ENCODE measurements around the gene DLG5. TPM values are rescaled to one million over a fixed set of nuclear protein-coding genes. Genes with fewer than 3 reads are reported as not detected.

DLG5 gene
- total and polyA plus RNA-seq, 2 donors (not counting 1 experiment from before 2014, with no cell fraction given): 0.51 to 0.54 TPM

- Histone ChIP-seq H4K20me1 (ENCODE audit: control insufficient read depth, insufficient read depth, low read length, poor library complexity, severe bottlenecking) (no peaks in the 10 kb centered on the region), H3K4me3 (ENCODE audit: control extremely low read depth in 1 of 5, extremely low read depth in 1 of 5, insufficient read depth in 1 of 5, low read depth in 2 of 5, low read length in 4 of 5) (no peak overlapping the region), H3K9ac (ENCODE audit: low read length) (no peak overlapping the region), H3K4me1 (ENCODE audit: control insufficient read depth in 2 of 2, insufficient read depth in 2 of 2, low read length in 2 of 2) (peaks cover 9 to 10% of the 10 kb centered on the region in 2 donors), H3K4me2 (replicated peaks; ENCODE audit: low read depth, low read length, poor library complexity, severe bottlenecking) (no peak overlapping the region), H3K36me3 (replicated peaks in 1 of 2; ENCODE audit: control extremely low read depth in 1 of 2, control insufficient read depth in 1 of 2, extremely low read depth in 1 of 2, insufficient read depth in 2 of 2, low read length in 1 of 2) (no peaks in the 10 kb centered on the region), H2AFZ (ENCODE audit: insufficient read depth, low read depth, low read length, poor library complexity, severe bottlenecking) (no peak overlapping the region), H3K9me3 (ENCODE audit: control extremely low read depth in 1 of 3, control insufficient read depth in 2 of 3, insufficient read depth in 1 of 3, low read length in 2 of 3) (no peaks in the 10 kb centered on the region), H3K27ac (ENCODE audit: low read length in 2 of 2) (no peak overlapping the region), H3K79me2 (ENCODE audit: control insufficient read depth, insufficient read depth, low read length) (no peaks in the 10 kb centered on the region), H3K27me3 (replicated peaks in 1 of 4; ENCODE audit: control extremely low read depth in 1 of 4, control insufficient read depth in 3 of 4, insufficient read depth in 4 of 4, low read length in 3 of 4) (peaks cover 0 to 24% (median 12%) of the 10 kb centered on the region in 4 experiments)
- 100% methylated on average over 3 of the region's 7 CpGs for WGBS (ENCODE audit: insufficient coverage)
- H3K4me3 Mint-ChIP-seq: no peak overlapping the region
- CTCF ChIA-PET: no interaction called here
- POLR2A ChIA-PET: no interaction called here
- DNase-seq (no peak), ATAC-seq (ENCODE audit: low read depth) (no peak)
- peaks cover 5% of the 10 kb centered on the region for H3K4me1 Mint-ChIP-seq
- no peak overlapping the region for H3K27ac Mint-ChIP-seq
- peaks cover 36% of the 10 kb centered on the region for H3K27me3 Mint-ChIP-seq
- no peak for TF ChIP-seq CTCF (IDR thresholded peaks at IDR 0.05)
- TF ChIP-seq EZH2 (IDR thresholded peaks at IDR 0.05; ENCODE audit: borderline replicate concordance, insufficient read depth, low read depth, low read length, poor library complexity, severe bottlenecking): no peak
- no peaks in the 10 kb centered on the region for H3K9me3 Mint-ChIP-seq (ENCODE audit: insufficient read depth)
- intact Hi-C loops (cut with micrococcal nuclease): no loop called here
These were observed 5.2 kb downstream of the DLG5 start for GRCh38 chr10:77921395-77921794.

- no peak for TF ChIP-seq CTCF (IDR thresholded peaks at IDR 0.05)
- TF ChIP-seq EZH2 (IDR thresholded peaks at IDR 0.05; ENCODE audit: borderline replicate concordance, insufficient read depth, low read depth, low read length, poor library complexity, severe bottlenecking): no peak
- ChIA-PET CTCF (no interaction called here), POLR2A (no interaction called here)
- Histone ChIP-seq H3K36me3 (replicated peaks in 1 of 2; ENCODE audit: control extremely low read depth in 1 of 2, control insufficient read depth in 1 of 2, extremely low read depth in 1 of 2, insufficient read depth in 2 of 2, low read length in 1 of 2) (no peaks in the 10 kb centered on the region), H2AFZ (ENCODE audit: insufficient read depth, low read depth, low read length, poor library complexity, severe bottlenecking) (no peak overlapping the region), H4K20me1 (ENCODE audit: control insufficient read depth, insufficient read depth, low read length, poor library complexity, severe bottlenecking) (no peaks in the 10 kb centered on the region), H3K4me1 (ENCODE audit: control insufficient read depth in 2 of 2, insufficient read depth in 2 of 2, low read length in 2 of 2) (peaks cover 2 to 4% of the 10 kb centered on the region in 2 donors), H3K9ac (ENCODE audit: low read length) (no peak overlapping the region), H3K4me3 (ENCODE audit: control extremely low read depth in 1 of 5, extremely low read depth in 1 of 5, insufficient read depth in 1 of 5, low read depth in 2 of 5, low read length in 4 of 5) (no peak overlapping the region), H3K27me3 (replicated peaks in 1 of 4; ENCODE audit: control extremely low read depth in 1 of 4, control insufficient read depth in 3 of 4, insufficient read depth in 4 of 4, low read length in 3 of 4) (peaks cover 0 to 16% (median 9%) of the 10 kb centered on the region in 4 experiments), H3K9me3 (ENCODE audit: control extremely low read depth in 1 of 3, control insufficient read depth in 2 of 3, insufficient read depth in 1 of 3, low read length in 2 of 3) (no peaks in the 10 kb centered on the region), H3K27ac (ENCODE audit: low read length in 2 of 2) (no peak overlapping the region), H3K79me2 (ENCODE audit: control insufficient read depth, insufficient read depth, low read length) (no peaks in the 10 kb centered on the region), H3K4me2 (replicated peaks; ENCODE audit: low read depth, low read length, poor library complexity, severe bottlenecking) (no peak overlapping the region)
- DNase-seq (no peak), ATAC-seq (ENCODE audit: low read depth) (no peak)
- intact Hi-C loops (cut with micrococcal nuclease): no loop called here
- WGBS (ENCODE audit: insufficient coverage): 62% methylated on average over 4 of the region's 4 CpGs
- H3K27ac Mint-ChIP-seq: no peak overlapping the region
- H3K4me1 Mint-ChIP-seq: peaks cover 4% of the 10 kb centered on the region
- no peak overlapping the region for H3K4me3 Mint-ChIP-seq
- peaks cover 36% of the 10 kb centered on the region for H3K27me3 Mint-ChIP-seq
- H3K9me3 Mint-ChIP-seq (ENCODE audit: insufficient read depth): no peaks in the 10 kb centered on the region
These were observed 6.1 kb downstream of the DLG5 start for GRCh38 chr10:77920495-77920894.
